Measurements from ENCODE around the gene SRF.

SRF gene

GRCh38 chr6:43219119-43219518 is 48.0 kb downstream of the SRF start:
- no peak for DNase-seq

- DNase-seq: no peak
Measured at GRCh38 chr6:43219814-43220213, 48.7 kb downstream of the SRF start.

- DNase-seq: no peak
Measured at GRCh38 chr6:43220439-43220951, 49.4 kb downstream of the SRF start.

GRCh38 chr6:43221046-43221972 is 50.2 kb downstream of the SRF start:
- no peak for DNase-seq

- DNase-seq: no peak
Measured at GRCh38 chr6:43222418-43223059, 51.5 kb downstream of the SRF start.

GRCh38 chr6:43223175-43223574 is 52.1 kb downstream of the SRF start:
- no peak for DNase-seq

- no peak for DNase-seq
Measured at GRCh38 chr6:43226192-43226851, 55.3 kb downstream of the SRF start.

GRCh38 chr6:43228951-43229802 is 58.1 kb downstream of the SRF start, which contains the start of gene DNPH1:
Gene DNPH1 (minus strand): TSS chr6:43229481. CDS start chr6:43229456, 25 bp downstream.
- peak; percentile 71 for DNase-seq

GRCh38 chr6:43229803-43230620 is 58.9 kb downstream of the SRF start:
- no peak for DNase-seq

GRCh38 chr6:43231053-43231452 is 60.0 kb downstream of the SRF start:
- no peak for DNase-seq

Measured in NCI-H1092 treated with DMSO at 0.1 percent for 48 hours (cell line).